Adrenal gland (tissue), 5 donors: Measurements from ENCODE around the gene RRM1.

Source experiments
- CTCF ChIP-seq, 6 experiments: fragments of 450-650 bp in 4 of 6; fragments of 200-600 bp in 2 of 6; sonication (generic) in 1 of 6; IDR thresholded peaks; 1 replicate in 5 of 6; 2 replicates in 1 of 6; pipeline versions ENCODE4 v1.5.1 to v1.8.0; 2016 to 2021; ENCODE audit warnings: antibody characterized with exemption in 6 of 6, mild to moderate bottlenecking in 2 of 6, moderate library complexity in 1 of 6
- POLR2A ChIP-seq, 2 donors: fragments of 450-650 bp; IDR thresholded peaks; one replicate each; pipeline ENCODE4 v1.6.1; 2017; ENCODE audit warnings: antibody characterized with exemption in 2 of 2, mild to moderate bottlenecking in 2 of 2, moderate library complexity in 1 of 2
- donor health status: DM: no; HTN: no; CAD: no.

- TF ChIP-seq CTCF (IDR thresholded peaks at IDR 0.05), result no peak
- no peak for TF ChIP-seq POLR2A (IDR thresholded peaks at IDR 0.05)
Observed at GRCh38 chr11:4060182-4060923, 34.2 kb upstream of the RRM1 start.
